GM12801 (cell line): Measurements from ENCODE around the gene LHFPL6.

Source experiments
- TF ChIP-seq, protein P1 (sequence below): IDR thresholded peaks from one replicate; pipeline ENCODE4 v1.5.1; 2011; ENCODE audit warnings: control low read depth; ENCODE audit not compliant: insufficient read length; ENCODE audit errors: extremely low read depth

Gene LHFPL6

DNA sequence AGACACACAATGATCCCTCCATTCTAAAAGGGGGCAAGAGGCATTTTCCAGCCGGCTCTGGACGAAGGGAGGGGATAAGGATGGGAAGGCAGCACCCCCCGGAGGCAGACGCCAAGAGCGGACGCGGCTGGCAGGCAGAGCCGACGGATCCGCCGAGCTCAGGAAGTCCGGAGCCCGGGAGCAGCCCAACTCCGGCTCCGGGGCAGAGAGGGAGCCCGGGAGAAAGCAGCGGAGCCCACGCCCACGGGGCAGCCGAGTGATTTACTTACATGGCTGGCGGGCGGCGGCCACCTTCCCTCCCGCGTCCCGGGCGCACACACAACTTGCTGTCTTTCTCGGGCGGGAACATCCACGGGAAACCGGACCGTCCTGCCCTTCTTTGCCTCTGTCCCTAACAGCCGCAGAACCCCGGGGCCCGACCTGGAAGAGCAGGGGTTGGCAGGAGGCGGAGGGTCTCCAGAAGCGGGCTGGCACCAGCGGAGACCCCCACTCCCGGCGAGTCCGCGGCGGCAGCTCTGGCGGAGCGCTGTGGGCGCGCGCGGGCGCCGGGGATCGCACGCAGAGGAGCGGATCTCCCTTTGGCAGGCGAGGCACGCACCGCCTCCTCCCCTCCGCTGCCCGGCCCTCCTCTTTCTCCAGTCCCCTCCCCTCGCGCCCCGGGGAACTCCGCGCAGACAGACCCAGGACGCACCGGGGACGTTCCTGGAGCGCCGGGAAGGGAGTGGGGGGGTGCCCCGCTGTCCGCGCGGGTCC lies at the start of gene LHFPL6:
Gene LHFPL6, minus strand, starts transcription at position 580 of the 753 bp plus-strand sequence.
- TF ChIP-seq, protein P1, sequence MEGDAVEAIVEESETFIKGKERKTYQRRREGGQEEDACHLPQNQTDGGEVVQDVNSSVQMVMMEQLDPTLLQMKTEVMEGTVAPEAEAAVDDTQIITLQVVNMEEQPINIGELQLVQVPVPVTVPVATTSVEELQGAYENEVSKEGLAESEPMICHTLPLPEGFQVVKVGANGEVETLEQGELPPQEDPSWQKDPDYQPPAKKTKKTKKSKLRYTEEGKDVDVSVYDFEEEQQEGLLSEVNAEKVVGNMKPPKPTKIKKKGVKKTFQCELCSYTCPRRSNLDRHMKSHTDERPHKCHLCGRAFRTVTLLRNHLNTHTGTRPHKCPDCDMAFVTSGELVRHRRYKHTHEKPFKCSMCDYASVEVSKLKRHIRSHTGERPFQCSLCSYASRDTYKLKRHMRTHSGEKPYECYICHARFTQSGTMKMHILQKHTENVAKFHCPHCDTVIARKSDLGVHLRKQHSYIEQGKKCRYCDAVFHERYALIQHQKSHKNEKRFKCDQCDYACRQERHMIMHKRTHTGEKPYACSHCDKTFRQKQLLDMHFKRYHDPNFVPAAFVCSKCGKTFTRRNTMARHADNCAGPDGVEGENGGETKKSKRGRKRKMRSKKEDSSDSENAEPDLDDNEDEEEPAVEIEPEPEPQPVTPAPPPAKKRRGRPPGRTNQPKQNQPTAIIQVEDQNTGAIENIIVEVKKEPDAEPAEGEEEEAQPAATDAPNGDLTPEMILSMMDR, result no peak

DNA sequence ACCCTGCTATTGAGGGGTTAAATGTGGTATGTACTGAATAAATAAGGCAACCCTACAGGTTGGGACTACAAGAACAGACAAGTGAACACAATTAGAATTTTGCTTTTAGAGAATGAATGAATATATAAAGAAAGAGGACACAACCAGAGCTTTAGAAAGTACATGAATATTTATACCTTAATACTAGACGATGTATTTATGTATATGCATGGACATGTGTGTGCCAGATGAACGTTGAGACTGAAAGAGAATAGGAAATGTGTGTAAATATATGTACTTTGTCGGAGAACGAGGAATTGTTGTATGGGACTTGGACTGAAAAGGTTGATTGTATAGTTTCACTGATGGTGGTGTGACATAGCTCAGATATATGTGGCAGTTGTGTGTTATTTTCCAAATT lies 43.1 kb upstream of the LHFPL6 start:
- TF ChIP-seq, protein P1, result no peak

DNA sequence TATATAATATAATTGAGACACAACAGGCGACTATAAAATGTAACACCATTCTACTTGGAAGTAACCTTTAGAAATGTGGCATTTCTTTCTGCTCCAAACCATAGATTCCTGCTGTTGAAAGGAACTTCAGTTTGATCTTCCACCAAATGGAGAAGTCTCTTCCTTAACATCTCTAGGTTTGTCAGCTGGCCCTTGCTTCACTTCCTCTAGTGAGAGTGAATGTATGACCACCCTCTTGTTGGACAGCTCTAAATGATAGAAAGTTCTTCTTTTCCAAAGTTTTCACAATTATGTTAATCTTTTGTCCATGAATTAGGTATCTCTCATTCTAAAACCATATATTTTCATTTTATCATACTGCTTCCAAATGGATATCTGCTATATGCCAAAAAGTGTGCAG lies 38.7 kb upstream of the LHFPL6 start:
- TF ChIP-seq, protein P1, result no peak

DNA sequence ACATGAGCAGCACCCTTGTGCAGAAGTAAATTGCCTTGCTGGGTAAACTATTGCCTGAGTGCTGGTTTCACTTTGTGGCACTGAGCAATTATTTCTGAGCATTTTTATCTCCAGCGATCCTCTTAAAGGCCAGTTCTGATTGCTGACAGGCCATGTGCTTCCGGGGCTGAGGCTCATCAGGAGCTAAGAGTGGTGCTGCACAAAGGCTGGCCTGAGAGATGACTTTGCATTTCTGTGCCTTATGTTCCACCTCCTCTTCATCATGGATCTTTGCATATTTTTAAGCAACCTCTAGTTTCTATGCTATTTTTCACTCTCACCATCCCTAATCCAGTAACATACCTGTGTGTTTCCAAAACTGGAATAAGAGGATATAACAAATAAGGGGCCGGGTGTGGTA lies 34.9 kb upstream of the LHFPL6 start:
- TF ChIP-seq, protein P1, result no peak

DNA sequence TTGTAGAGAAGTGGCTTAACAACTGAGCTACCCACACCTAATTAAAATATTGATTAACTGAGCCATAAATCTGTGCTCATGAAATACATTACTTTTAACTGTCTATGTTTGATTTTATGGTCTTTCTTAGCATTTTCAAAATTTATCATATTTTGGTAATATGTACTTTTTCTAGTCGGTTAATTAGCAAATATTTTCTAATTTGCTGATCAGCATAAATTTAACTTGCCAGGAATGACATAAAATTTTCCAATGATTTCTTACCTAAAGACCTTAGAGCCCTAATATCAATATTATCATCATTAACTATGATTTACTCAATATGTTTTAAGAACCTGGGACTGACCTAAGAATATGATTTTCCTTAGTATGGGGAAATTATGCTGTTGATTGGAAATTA lies 32.6 kb upstream of the LHFPL6 start:
- TF ChIP-seq, protein P1, result no peak

DNA sequence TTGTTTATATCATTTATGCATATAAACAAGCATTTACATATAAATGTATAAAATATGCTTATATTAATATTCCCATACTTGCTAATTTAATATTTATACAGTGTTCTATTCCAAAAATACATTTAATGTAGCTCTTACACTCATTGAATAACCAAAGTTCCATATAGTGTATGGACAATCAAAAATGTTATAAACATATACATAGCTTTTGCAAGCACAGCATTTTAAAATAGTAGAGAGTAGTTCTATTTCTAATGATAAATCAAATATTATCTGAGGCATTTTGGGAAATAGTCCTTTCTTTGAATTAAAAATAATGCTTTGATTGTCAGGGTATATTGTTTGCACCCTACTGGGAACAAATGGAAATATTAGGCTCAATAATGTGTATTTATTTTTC lies 30.0 kb upstream of the LHFPL6 start:
- TF ChIP-seq, protein P1, result no peak

DNA sequence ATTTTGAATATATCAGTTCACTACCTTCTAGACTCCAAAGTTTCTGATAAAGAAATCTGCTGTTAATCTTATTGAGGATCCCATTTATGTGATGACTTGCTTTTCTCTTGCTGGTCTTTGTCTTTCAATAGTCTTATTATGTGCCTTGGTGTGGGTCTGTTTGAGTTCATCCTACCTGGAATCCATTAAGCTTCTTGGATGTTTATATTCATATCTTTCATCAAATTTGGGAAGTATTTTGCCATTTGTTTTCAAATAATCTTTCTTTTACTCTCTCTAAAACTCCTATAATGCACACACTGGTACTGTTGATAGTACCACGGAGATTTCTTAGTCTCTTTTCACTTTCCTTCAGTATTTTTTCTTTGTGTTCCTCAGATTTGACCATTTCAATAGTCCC lies 28.3 kb upstream of the LHFPL6 start:
- TF ChIP-seq, protein P1, result no peak
